ENCODE data around the gene DNAH7. TPM values are rescaled to one million over a fixed set of nuclear protein-coding genes. Genes with fewer than 3 reads are reported as not detected.

DNAH7 gene
- total RNA-seq, 1 donor from 2014 or later = 1.2 TPM

- TF ChIP-seq EZH2 (IDR thresholded peaks at IDR 0.05; ENCODE audit: insufficient read depth, low read length) (no peak), CTCF (IDR thresholded peaks at IDR 0.05; ENCODE audit: insufficient read depth, low read depth, low read length) (no peak)
- Histone ChIP-seq H3K9ac (ENCODE audit: low read length) (no peak overlapping the region), H4K20me1 (ENCODE audit: insufficient read depth, low read length) (no peaks in the 10 kb centered on the region), H3K9me3 (ENCODE audit: insufficient read depth, low read depth, low read length) (no peaks in the 10 kb centered on the region), H3K4me3 (ENCODE audit: insufficient read depth, low read depth, low read length) (no peak overlapping the region), H3K27ac (ENCODE audit: low read depth, low read length) (no peak overlapping the region), H2AFZ (ENCODE audit: low read depth, low read length) (no peak overlapping the region), H3K36me3 (ENCODE audit: insufficient read depth, low read length) (no peaks in the 10 kb centered on the region), H3K4me1 (ENCODE audit: insufficient read depth, low read length) (no peaks in the 10 kb centered on the region), H3K79me2 (ENCODE audit: insufficient read depth, low read length) (no peaks in the 10 kb centered on the region), H3K27me3 (ENCODE audit: insufficient read depth, low read length) (no peaks in the 10 kb centered on the region), H3K4me2 (ENCODE audit: low read length) (no peak overlapping the region)
- FAIRE-seq = no peak
- Mint-ChIP-seq H3K9me3 (ENCODE audit: unreplicated experiment) (peaks cover 3% of the 10 kb centered on the region), H3K27me3 (ENCODE audit: low read depth, unreplicated experiment) (no peaks in the 10 kb centered on the region), H3K27ac (ENCODE audit: unreplicated experiment) (no peak overlapping the region), H3K4me1 (ENCODE audit: low read depth, unreplicated experiment) (peaks cover 2% of the 10 kb centered on the region), H3K4me3 (ENCODE audit: unreplicated experiment) (no peak overlapping the region), H3K36me3 (ENCODE audit: low read depth, unreplicated experiment) (no peaks in the 10 kb centered on the region)
- DNase-seq (ENCODE audit: low read depth) = no peak
Observed at GRCh38 chr2:195758846-195759245, 309.8 kb downstream of the DNAH7 start.

GRCh38 chr2:195756218-195756942 lies 312.3 kb downstream of the DNAH7 start:
- TF ChIP-seq EZH2 (IDR thresholded peaks at IDR 0.05; ENCODE audit: insufficient read depth, low read length) = no peak
- no peak for TF ChIP-seq CTCF (IDR thresholded peaks at IDR 0.05; ENCODE audit: insufficient read depth, low read depth, low read length)
- Histone ChIP-seq H4K20me1 (ENCODE audit: insufficient read depth, low read length) (no peaks in the 10 kb centered on the region), H3K27ac (ENCODE audit: low read depth, low read length) (no peak overlapping the region), H3K36me3 (ENCODE audit: insufficient read depth, low read length) (no peaks in the 10 kb centered on the region), H3K79me2 (ENCODE audit: insufficient read depth, low read length) (no peaks in the 10 kb centered on the region), H3K27me3 (ENCODE audit: insufficient read depth, low read length) (no peaks in the 10 kb centered on the region), H3K9me3 (ENCODE audit: insufficient read depth, low read depth, low read length) (no peaks in the 10 kb centered on the region), H3K4me1 (ENCODE audit: insufficient read depth, low read length) (no peaks in the 10 kb centered on the region), H2AFZ (ENCODE audit: low read depth, low read length) (no peak overlapping the region), H3K4me3 (ENCODE audit: insufficient read depth, low read depth, low read length) (no peak overlapping the region), H3K9ac (ENCODE audit: low read length) (no peak overlapping the region), H3K4me2 (ENCODE audit: low read length) (no peak overlapping the region)
- peaks cover 2% of the 10 kb centered on the region for H3K4me1 Mint-ChIP-seq (ENCODE audit: low read depth, unreplicated experiment)
- H3K27me3 Mint-ChIP-seq (ENCODE audit: low read depth, unreplicated experiment) = no peaks in the 10 kb centered on the region
- DNase-seq (ENCODE audit: low read depth) (peak; percentile 48), FAIRE-seq (no peak)
- H3K27ac Mint-ChIP-seq (ENCODE audit: unreplicated experiment) = no peak overlapping the region
- peaks cover 2% of the 10 kb centered on the region for H3K36me3 Mint-ChIP-seq (ENCODE audit: low read depth, unreplicated experiment)
- peaks cover 3% of the 10 kb centered on the region for H3K9me3 Mint-ChIP-seq (ENCODE audit: unreplicated experiment)
- H3K4me3 Mint-ChIP-seq (ENCODE audit: unreplicated experiment) = no peak overlapping the region

- Mint-ChIP-seq H3K9me3 (ENCODE audit: unreplicated experiment) (peaks cover 14% of the 10 kb centered on the region), H3K36me3 (ENCODE audit: low read depth, unreplicated experiment) (peaks cover 27% of the 10 kb centered on the region), H3K4me1 (ENCODE audit: low read depth, unreplicated experiment) (no peaks in the 10 kb centered on the region), H3K27me3 (ENCODE audit: low read depth, unreplicated experiment) (no peaks in the 10 kb centered on the region), H3K27ac (ENCODE audit: unreplicated experiment) (no peak overlapping the region), H3K4me3 (ENCODE audit: unreplicated experiment) (no peak overlapping the region)
- no peak for TF ChIP-seq EZH2 (IDR thresholded peaks at IDR 0.05; ENCODE audit: insufficient read depth, low read length)
- Histone ChIP-seq H3K4me2 (ENCODE audit: low read length) (no peak overlapping the region), H3K9me3 (ENCODE audit: insufficient read depth, low read depth, low read length) (no peaks in the 10 kb centered on the region), H4K20me1 (ENCODE audit: insufficient read depth, low read length) (no peaks in the 10 kb centered on the region), H3K27ac (ENCODE audit: low read depth, low read length) (no peak overlapping the region), H3K79me2 (ENCODE audit: insufficient read depth, low read length) (no peaks in the 10 kb centered on the region), H2AFZ (ENCODE audit: low read depth, low read length) (no peak overlapping the region), H3K4me3 (ENCODE audit: insufficient read depth, low read depth, low read length) (no peak overlapping the region), H3K4me1 (ENCODE audit: insufficient read depth, low read length) (no peaks in the 10 kb centered on the region), H3K36me3 (ENCODE audit: insufficient read depth, low read length) (peaks cover 5% of the 10 kb centered on the region), H3K9ac (ENCODE audit: low read length) (no peak overlapping the region), H3K27me3 (ENCODE audit: insufficient read depth, low read length) (no peaks in the 10 kb centered on the region)
- DNase-seq (ENCODE audit: low read depth) (no peak), FAIRE-seq (no peak)
Observed at GRCh38 chr2:195741191-195741590, 327.4 kb downstream of the DNAH7 start.
